NCI-H1694 (cell line): ENCODE data around the gene RNF144A.

Experiments
- DNase-seq: peaks from one replicate; lab custom pipeline; 2025; lab: John Stamatoyannopoulos, UW

RNF144A gene

GRCh38 chr2:6908291-6908690 lies 8.9 kb upstream of the RNF144A start:
- DNase-seq, result no peak

GRCh38 chr2:6909431-6910385 lies 7.5 kb upstream of the RNF144A start:
- no peak for DNase-seq

GRCh38 chr2:6911721-6912120 lies 5.5 kb upstream of the RNF144A start:
- DNase-seq, result no peak

GRCh38 chr2:6913415-6914157 lies 3.6 kb upstream of the RNF144A start:
- no peak for DNase-seq

- no peak for DNase-seq
Observed at GRCh38 chr2:6914828-6915227, 2.4 kb upstream of the RNF144A start.

GRCh38 chr2:6915399-6915798 lies 1.8 kb upstream of the RNF144A start:
- no peak for DNase-seq

GRCh38 chr2:6916224-6916623 lies 988 bp upstream of the RNF144A start:
- no peak for DNase-seq

- no peak for DNase-seq
Observed at GRCh38 chr2:6916736-6917070, 509 bp upstream of the RNF144A start.

- DNase-seq, result no peak
Observed at GRCh38 chr2:6917761-6918421, 679 bp downstream of the RNF144A start.

GRCh38 chr2:6919901-6920742 lies 2.9 kb downstream of the RNF144A start:
- no peak for DNase-seq

- no peak for DNase-seq
Observed at GRCh38 chr2:6920743-6921064, 3.5 kb downstream of the RNF144A start.

GRCh38 chr2:6921321-6921922 lies 4.2 kb downstream of the RNF144A start:
- no peak for DNase-seq

GRCh38 chr2:6922201-6922656 lies 5.0 kb downstream of the RNF144A start:
- peak; percentile 74 for DNase-seq

- DNase-seq, result peak; percentile 49
Observed at GRCh38 chr2:6923319-6923718, 6.1 kb downstream of the RNF144A start.

GRCh38 chr2:6924101-6924923 lies 7.1 kb downstream of the RNF144A start:
- DNase-seq, result no peak

- no peak for DNase-seq
Observed at GRCh38 chr2:6924924-6925409, 7.8 kb downstream of the RNF144A start.

- no peak for DNase-seq
Observed at GRCh38 chr2:6926071-6926732, 9.0 kb downstream of the RNF144A start.

GRCh38 chr2:6927186-6927585 lies 10.0 kb downstream of the RNF144A start:
- no peak for DNase-seq

- DNase-seq, result no peak
Observed at GRCh38 chr2:6927753-6928152, 10.5 kb downstream of the RNF144A start.

GRCh38 chr2:6928452-6928851 lies 11.2 kb downstream of the RNF144A start:
- DNase-seq, result no peak
